Measurements from ENCODE around the gene TEX13A.
"Not testable (repeated sequence)": the region's sequence is repeated elsewhere in the genome, so short reads cannot be mapped to it uniquely, and the experiment has no call there.

TEX13A gene, protein sequence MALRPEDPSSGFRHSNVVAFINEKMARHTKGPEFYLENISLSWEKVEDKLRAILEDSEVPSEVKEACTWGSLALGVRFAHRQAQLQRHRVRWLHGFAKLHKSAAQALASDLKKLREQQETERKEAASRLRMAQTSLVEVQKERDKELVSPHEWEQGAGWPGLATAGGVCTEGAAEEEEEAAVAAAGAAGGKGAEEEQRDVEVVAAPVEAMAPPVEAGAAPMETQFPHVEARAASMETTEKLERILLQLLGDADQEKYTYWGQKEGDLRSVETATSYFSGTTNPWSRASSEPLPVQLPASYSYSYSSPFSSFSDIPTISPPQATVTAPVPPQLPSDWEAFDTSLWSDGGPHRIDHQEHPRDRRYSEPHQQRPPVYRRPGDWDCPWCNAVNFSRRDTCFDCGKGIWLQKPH

DNA sequence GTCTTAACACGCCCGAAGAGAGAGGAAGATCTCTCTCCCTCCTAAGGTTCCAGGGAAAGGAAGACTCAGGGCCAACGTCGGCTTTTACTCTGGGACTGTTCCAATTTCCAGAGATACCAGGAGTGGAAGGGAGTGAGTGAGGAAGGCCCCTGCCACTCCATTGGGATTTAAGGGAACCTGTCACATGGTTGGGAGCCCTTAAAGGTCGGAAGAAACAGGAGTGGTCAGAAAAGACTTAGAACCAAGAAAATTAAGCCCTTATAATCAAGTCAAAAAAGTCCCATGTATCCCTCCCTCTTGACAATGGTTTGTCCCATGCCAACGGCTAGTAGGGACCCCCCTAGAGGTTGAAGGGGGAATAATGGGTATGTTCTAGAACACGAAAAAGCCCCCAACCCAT lies at the start of gene TEX13A:
Gene TEX13A (minus strand): TSS at position 59 of the 400 bp plus-strand sequence. CDS start 297 bp downstream, outside the sequence.
- no peak for DNase-seq

- DNase-seq, result no peak
Observed at GRCh38 chrX:105269386-105269785, 48.9 kb upstream of the TEX13A start.

GRCh38 chrX:105267167-105267566 lies 46.7 kb upstream of the TEX13A start:
- DNase-seq, result no peak

DNA sequence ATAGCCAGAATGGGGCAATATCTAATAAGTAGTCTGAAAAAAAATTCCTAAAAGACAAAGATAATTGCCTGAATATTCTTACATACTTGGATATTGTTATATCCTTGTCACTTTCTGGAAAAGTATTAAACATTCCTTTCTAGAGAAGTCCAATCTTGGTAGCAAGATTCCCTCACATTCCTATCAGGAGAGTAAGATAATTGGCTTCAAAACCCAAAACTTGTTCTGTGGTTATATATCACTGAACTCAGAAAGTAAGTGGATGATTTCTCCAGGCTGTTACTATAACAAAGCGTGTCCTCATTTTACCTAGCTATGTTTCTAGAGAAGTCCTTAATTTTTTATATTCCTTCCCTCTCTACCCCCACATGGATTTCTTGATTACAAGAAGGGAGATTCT lies 46.0 kb upstream of the TEX13A start:
- no peak for DNase-seq

DNA sequence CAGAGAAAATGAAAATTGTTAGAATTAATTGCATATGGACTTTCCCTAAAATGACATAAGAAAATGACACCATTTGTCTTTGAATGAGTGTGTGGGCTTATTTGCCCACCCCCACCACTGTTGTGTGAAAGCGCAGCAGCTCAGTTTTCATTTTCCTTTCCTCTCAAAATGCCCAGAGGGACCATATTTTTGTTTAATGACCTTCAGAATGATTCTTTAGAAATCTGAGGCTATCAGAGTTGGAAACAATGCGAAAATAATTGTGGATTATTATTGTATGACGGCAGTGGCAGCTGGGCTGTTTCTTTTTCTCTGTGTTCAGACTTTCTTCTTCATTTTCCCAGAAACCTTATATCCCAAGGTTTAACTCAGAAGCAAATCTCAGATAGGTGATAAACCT lies 44.6 kb upstream of the TEX13A start:
- DNase-seq, result no peak

DNA sequence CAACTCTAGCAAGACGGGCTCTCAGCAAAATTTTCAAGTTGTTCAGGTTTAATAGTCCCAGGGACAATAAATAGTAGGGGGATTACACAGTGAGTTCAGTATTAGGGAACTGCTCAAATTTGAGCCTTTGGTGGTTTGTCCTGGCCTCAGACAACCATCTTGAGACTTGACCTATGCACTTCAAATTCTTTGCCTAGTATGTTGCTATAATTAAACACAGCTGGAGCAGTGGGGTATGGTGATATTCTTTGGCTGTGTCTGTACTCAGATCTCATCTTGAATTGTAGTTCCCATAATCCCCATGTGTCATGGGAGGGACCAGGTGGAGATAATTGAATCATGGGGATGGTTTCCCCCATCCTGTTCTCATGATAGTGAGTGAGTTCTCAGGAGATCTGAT lies 43.3 kb upstream of the TEX13A start:
- DNase-seq, result no peak

- no peak for DNase-seq
Observed at GRCh38 chrX:105263171-105263570, 42.7 kb upstream of the TEX13A start.

DNA sequence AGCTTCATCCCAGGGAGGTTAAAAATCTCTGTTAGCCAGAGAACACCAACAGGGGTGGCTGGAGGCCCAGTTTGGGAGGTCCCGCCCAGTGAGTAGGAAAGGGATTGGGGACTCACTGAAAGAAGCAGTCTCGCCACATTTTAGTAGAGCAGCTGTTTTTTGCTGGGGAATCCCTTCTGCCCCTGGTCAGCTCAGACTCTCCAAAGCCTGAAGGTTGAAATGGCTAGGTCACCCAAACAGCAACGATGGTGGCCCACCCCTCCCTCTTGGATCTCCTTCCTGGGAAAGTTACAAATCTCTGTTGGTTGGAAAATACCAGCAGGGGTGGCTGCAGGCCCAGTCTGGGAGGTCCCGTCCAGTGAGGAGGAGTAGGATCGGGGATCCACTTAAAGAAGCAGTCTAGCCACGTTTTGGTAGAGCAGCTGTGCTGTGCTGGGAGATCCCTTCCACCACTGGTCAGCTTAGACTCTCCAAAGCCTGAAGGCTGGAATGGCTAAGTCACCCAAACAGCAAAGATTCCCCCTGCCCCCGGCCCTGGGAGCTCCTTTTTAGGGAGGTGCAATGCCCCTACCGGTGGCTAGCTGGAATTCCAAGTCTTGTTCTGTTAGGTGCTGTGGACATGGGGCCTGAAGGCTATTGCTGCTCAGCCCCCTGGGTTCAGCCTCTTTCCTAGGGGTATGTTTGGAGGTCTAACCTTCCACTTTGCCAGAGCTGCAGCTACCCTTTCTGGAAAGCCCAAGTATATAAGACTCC lies 40.0 kb upstream of the TEX13A start:
- no peak for DNase-seq

DNA sequence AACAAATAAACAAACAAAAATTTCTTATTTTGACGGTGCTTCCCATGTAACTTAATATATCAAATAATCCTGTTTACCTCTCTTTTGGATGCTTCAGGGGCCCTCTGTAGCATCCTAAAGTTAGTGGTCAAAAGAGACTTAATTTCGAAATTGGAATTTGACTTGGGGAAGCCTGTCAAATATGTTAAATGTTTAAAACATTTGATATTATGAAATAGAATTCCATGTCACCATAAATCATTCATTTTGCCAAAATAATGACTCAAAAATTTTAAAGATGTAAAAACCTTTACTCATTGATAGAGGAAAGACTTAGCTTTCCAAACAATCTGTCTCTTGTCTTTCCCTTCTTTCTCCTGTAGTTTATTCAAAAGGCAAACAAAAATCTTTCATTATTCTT lies 20.6 kb upstream of the TEX13A start:
- no peak for DNase-seq

DNA sequence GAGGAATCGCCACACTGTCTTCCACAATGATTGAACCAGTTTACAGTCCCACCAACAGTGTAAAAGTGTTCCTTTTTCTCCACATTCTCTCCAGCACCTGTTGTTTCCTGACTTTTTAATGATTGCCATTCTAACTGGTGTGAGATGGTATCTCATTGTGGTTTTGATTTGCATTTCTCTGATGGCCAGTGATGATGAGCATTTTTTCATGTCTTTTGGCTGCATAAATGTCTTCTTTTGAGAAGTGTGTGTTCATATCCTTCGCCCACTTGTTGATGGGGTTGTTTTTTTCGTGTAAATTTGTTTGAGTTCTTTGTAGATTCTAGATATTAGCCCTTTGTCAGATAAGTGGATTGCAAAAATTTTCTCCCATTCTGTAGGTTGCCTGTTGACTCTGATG lies 16.9 kb upstream of the TEX13A start:
- not testable (repeated sequence) for DNase-seq

- DNase-seq, result no peak
Observed at GRCh38 chrX:105229146-105229545, 8.7 kb upstream of the TEX13A start.

DNA sequence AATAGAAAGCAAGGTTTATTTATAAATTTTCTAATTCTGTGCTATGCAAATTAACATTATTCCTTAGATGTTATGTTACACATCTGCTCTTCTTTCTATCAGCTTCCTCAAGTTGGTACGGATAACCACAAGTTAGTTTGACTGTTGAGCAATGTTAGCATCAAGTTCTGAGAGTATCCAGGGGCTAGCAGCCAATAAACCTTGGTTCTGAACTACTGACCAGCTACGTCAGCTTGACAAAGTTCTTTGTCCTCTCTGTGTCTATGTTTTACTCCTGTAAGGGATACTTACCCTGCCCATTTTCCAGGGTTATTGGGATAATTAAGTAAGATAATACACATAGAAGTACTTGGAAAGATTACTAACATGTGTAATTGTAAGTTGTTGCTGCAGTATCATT lies 8.1 kb upstream of the TEX13A start:
- DNase-seq, result no peak

GRCh38 chrX:105226499-105226898 lies 6.0 kb upstream of the TEX13A start:
- DNase-seq, result no peak

- DNase-seq, result no peak
Observed at GRCh38 chrX:105221374-105221773, 880 bp upstream of the TEX13A start.

DNA sequence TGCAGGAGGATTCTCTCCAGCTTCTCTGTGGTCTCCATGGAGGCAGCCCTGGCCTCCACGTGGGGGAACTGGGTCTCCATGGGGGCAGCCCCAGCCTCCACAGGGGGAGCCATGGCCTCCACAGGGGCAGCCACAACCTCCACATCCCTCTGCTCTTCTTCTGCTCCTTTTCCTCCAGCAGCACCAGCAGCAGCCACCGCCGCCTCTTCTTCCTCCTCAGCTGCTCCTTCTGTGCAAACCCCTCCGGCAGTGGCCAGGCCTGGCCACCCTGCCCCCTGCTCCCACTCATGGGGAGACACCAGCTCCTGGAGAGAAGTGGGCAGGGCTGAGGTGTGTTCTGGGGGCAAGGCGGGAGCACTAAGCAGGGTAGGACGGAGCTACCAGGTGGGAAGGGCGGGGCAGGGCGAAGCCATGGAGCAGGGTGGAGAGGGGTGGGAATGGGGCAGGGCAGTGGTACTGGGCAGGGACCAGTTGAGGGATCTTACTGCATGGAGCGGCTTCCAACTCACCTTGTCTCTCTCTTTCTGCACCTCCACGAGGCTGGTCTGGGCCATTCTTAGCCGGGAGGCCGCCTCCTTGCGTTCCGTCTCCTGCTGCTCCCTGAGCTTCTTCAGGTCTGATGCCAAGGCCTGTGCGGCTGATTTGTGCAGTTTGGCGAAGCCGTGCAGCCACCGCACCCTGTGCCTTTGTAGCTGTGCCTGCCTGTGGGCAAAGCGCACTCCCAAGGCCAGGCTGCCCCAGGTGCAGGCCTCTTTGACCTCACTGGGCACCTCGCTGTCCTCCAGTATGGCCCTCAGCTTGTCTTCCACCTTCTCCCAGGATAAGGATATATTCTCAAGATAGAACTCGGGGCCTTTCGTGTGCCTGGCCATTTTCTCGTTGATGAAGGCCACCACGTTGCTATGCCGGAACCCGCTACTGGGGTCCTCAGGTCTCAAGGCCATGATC lies 766 bp downstream of the TEX13A start:
- no peak for DNase-seq

DNA sequence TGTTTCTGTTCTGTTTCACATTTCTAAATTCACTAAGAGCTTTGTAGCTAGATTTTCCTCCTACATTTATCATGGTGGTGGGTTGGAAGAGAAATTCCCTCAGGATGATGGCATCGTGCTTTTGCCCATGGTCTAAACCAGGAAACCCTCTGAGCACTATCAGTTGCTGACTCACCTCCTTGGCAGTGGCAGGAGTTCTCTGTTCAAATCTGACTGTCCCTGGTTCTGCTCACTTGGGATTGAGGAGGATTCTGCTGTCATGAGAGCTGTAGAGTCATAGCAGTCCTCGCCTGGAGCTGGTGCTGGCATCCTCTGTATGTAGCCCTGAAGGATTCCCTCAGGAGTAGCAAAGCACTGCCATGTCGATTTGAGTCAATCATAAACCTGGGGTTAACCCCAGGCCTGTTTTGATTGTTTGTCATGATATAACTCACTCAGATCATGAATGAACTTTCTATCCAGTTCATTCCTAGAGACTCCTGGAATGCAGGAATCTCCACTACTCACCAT lies 9.4 kb downstream of the TEX13A start:
- no peak for DNase-seq

- no peak for DNase-seq
Observed at GRCh38 chrX:105210258-105210657, 10.2 kb downstream of the TEX13A start.

- no peak for DNase-seq
Observed at GRCh38 chrX:105209406-105209805, 11.1 kb downstream of the TEX13A start.

DNA sequence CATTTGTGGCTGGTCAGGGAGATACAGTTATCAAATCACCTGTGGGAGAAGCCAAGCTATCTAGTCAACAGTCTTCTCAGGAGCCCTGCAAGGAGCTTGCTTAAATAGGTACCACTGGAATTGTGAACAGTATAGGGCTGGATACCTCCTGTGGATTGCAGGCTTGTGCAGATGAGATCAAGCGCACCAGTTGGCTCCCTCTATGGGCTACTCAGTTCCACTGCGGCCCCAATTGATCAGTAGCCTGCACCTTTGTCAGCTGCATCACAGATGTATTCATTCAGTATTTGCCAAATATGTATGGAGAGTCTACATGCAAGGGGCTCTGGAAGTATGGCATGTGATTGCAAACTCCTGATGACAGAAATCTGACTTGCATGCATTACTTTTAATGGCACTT lies 28.6 kb downstream of the TEX13A start:
- DNase-seq, result no peak

GRCh38 chrX:105190252-105190853 lies 30.1 kb downstream of the TEX13A start:
- no peak for DNase-seq

DNA sequence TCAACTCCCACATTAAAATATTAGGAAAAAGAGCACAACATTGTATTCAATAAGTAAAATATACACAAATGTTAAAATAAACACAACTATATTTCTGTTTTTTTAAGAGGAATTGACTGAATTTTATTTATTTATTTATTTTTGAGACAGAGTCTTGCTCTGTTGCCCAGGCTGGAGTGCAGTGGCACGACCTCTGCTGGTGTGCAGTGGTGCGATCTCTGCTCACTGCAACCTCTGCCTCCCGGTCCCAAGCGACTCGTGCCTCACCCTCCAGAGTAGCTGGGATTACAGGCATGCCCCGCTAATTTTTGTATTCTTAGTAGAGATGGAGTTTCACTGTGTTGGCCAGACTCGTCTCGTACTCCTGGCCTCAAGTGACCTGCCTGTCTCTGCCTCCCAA lies 31.4 kb downstream of the TEX13A start:
- no peak for DNase-seq

- DNase-seq, result no peak
Observed at GRCh38 chrX:105179644-105180043, 40.9 kb downstream of the TEX13A start.

DNA sequence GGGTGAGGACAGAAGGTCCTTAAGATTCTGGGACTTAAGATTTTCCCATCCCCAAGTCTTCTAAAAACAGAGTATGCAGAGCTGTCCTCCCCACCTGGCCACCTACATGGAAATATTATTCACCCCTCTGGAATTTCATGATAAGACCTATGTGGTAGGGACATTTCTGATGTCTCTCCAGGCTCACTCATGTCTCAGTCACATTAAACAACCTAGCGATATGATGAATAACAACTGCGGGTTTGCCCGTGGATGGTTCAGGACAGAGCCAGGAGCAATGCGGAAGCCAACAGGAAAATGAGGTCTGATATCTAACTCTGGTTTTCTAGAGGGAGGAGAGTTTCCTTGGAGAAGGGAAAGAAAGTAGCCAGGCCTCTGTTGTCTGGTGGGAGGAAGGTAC lies 47.4 kb downstream of the TEX13A start:
- DNase-seq, result no peak

All from NCI-H748 treated with DMSO at 0.1 percent for 48 hours (cell line).